ENCODE results near the gene CD200. TPM values are rescaled to one million over a fixed set of nuclear protein-coding genes. Genes with fewer than 3 reads are reported as not detected.

CD200 gene
- total RNA-seq, 4 donors from 2014 or later = 4.6 to 59.1 (median 31.4) TPM

- ATAC-seq (ENCODE audit: low FRiP score) (no peak), DNase-seq (ENCODE audit: low spot score) (no peak)
- TF ChIP-seq CTCF (IDR thresholded peaks at IDR 0.05) = no peak
Observed at GRCh38 chr3:112331851-112332250, 1.1 kb upstream of the CD200 start.

GRCh38 chr3:112333381-112334317 is 693 bp downstream of the CD200 start:
- no peak for TF ChIP-seq CTCF (IDR thresholded peaks at IDR 0.05)
- ATAC-seq (ENCODE audit: low FRiP score) (peak; percentile 31), DNase-seq (ENCODE audit: low spot score) (no peak)

GRCh38 chr3:112334691-112335433 is 1.9 kb downstream of the CD200 start:
- TF ChIP-seq CTCF (IDR thresholded peaks at IDR 0.05) = no peak
- no peak for DNase-seq (ENCODE audit: low spot score)
- ATAC-seq (ENCODE audit: low FRiP score) = no peak

- DNase-seq (ENCODE audit: low spot score) (no peak), ATAC-seq (ENCODE audit: low FRiP score) (no peak)
- TF ChIP-seq CTCF (IDR thresholded peaks at IDR 0.05) = no peak
Observed at GRCh38 chr3:112335434-112335781, 2.5 kb downstream of the CD200 start.

GRCh38 chr3:112338021-112338726 is 5.2 kb downstream of the CD200 start:
- ATAC-seq (ENCODE audit: low FRiP score) (peak; percentile 36), DNase-seq (ENCODE audit: low spot score) (no peak)
- TF ChIP-seq CTCF (IDR thresholded peaks at IDR 0.05) = no peak

- TF ChIP-seq CTCF (IDR thresholded peaks at IDR 0.05) = no peak
- DNase-seq (ENCODE audit: low spot score) (no peak), ATAC-seq (ENCODE audit: low FRiP score) (no peak)
Observed at GRCh38 chr3:112338727-112339056, 5.7 kb downstream of the CD200 start.
